ENCODE measurements around the gene NAB2. TPM values are rescaled to one million over a fixed set of nuclear protein-coding genes. Genes with fewer than 3 reads are reported as not detected.
"Not testable (repeated sequence)": the region's sequence is repeated elsewhere in the genome, so short reads cannot be mapped to it uniquely, and the experiment has no call there.

The NAB2 gene
- total and polyA plus RNA-seq, 9 donors = 30.6 to 42.8 (median 35.2) TPM

DNA sequence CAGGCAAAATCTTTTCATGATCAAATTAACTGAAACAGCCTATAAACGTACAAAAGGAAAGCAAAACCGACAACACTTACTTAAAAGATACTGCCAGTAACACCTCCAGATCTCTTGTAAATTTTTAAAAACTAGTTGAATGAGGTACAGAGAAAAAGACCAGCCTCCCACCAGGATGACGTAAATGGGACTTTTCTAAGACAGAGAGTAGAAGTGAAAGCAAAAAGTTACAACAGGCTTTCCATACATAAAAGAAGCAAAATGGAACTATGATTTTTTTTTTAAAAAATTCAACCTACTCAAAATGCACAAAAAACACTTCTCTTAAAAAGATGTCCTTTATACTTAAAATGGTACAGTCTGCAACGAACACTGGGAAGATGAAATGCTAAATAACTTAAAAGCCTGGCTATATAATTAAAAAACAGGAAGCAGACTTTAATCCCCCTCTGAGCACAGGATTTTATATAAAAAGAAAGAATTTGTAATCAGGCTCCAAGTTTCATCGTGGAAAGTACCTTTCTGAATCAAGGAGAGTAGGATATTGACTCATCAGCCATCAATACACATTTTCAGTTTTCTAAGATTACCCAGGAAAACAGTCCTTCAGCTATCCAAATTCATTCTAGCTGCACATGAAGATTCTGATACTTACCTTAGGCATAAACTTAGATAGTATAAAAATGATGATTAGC lies 24.8 kb upstream of the NAB2 start:
- no peak overlapping the region for H3K27ac ChIP-seq (ENCODE audit: low read length)
- peaks cover 27% of the 10 kb centered on the region for H3K36me3 ChIP-seq (ENCODE audit: control insufficient read depth, insufficient read depth, low read length)
- WGBS (ENCODE audit: insufficient coverage) = no CpG with 5 or more reads among the region's 5 CpGs

GRCh38 chr12:57066245-57066644 lies 22.7 kb upstream of the NAB2 start:
- Histone ChIP-seq H3K4me3 (ENCODE audit: low read length) (no peak overlapping the region), H3K9me3 (replicated peaks; ENCODE audit: control insufficient read depth, low read depth, low read length) (no peaks in the 10 kb centered on the region), H3K27me3 (ENCODE audit: control insufficient read depth, insufficient read depth, low read length) (no peaks in the 10 kb centered on the region), H3K4me1 (ENCODE audit: control insufficient read depth, insufficient read depth, low read length) (peaks cover 3% of the 10 kb centered on the region), H3K27ac (ENCODE audit: low read length) (no peak overlapping the region), H3K36me3 (ENCODE audit: control insufficient read depth, insufficient read depth, low read length) (peaks cover 22% of the 10 kb centered on the region)
- no peak for DNase-seq
- WGBS (ENCODE audit: insufficient coverage) = no CpG with 5 or more reads among the region's 2 CpGs

More for the DNA sequence above, 24.8 kb upstream of the NAB2 start:
- H3K4me3 ChIP-seq (ENCODE audit: low read length) = no peak overlapping the region
- no peaks in the 10 kb centered on the region for H3K4me1 ChIP-seq (ENCODE audit: control insufficient read depth, insufficient read depth, low read length)
- H3K27me3 ChIP-seq (ENCODE audit: control insufficient read depth, insufficient read depth, low read length) = no peaks in the 10 kb centered on the region
- no peaks in the 10 kb centered on the region for H3K9me3 ChIP-seq (replicated peaks; ENCODE audit: control insufficient read depth, low read depth, low read length)
- peak; percentile 36 for DNase-seq

GRCh38 chr12:57069523-57069922 lies 19.4 kb upstream of the NAB2 start:
- 20% methylated on average over 1 of the region's 3 CpGs for WGBS (ENCODE audit: insufficient coverage)
- H3K27ac ChIP-seq (ENCODE audit: low read length) = peak overlapping the region; percentile 54
- peaks cover 3% of the 10 kb centered on the region for H3K4me1 ChIP-seq (ENCODE audit: control insufficient read depth, insufficient read depth, low read length)
- H3K36me3 ChIP-seq (ENCODE audit: control insufficient read depth, insufficient read depth, low read length) = peaks cover 23% of the 10 kb centered on the region
- peak; percentile 91 for DNase-seq
- no peaks in the 10 kb centered on the region for H3K9me3 ChIP-seq (replicated peaks; ENCODE audit: control insufficient read depth, low read depth, low read length)
- H3K4me3 ChIP-seq (ENCODE audit: low read length) = no peak overlapping the region
- H3K27me3 ChIP-seq (ENCODE audit: control insufficient read depth, insufficient read depth, low read length) = no peaks in the 10 kb centered on the region

DNA sequence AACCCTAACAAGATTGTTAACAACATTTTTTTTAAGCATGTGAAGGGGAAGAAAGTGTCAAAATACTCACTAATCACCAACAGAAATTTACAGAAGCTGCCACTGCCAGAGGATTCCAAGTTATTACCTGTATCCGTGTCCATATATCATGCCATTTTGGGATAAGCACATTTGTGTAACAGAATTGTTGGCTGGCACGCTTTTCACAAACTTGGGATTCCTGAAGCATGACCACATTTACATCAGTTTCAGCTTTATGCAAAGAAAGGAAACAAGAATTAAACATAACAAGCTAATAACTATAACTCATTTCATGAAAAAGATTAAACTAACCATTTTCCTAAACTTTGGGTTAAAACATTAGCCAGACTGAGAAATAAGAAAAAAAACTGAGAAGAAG lies 16.3 kb upstream of the NAB2 start:
- Histone ChIP-seq H3K9me3 (replicated peaks; ENCODE audit: control insufficient read depth, low read depth, low read length) (no peaks in the 10 kb centered on the region), H3K27ac (ENCODE audit: low read length) (no peak overlapping the region), H3K4me3 (ENCODE audit: low read length) (no peak overlapping the region), H3K4me1 (ENCODE audit: control insufficient read depth, insufficient read depth, low read length) (peaks cover 4% of the 10 kb centered on the region), H3K36me3 (ENCODE audit: control insufficient read depth, insufficient read depth, low read length) (peaks cover 20% of the 10 kb centered on the region), H3K27me3 (ENCODE audit: control insufficient read depth, insufficient read depth, low read length) (no peaks in the 10 kb centered on the region)
- no peak for DNase-seq
- 72% methylated on average over 2 of the region's 2 CpGs for WGBS (ENCODE audit: insufficient coverage)

DNA sequence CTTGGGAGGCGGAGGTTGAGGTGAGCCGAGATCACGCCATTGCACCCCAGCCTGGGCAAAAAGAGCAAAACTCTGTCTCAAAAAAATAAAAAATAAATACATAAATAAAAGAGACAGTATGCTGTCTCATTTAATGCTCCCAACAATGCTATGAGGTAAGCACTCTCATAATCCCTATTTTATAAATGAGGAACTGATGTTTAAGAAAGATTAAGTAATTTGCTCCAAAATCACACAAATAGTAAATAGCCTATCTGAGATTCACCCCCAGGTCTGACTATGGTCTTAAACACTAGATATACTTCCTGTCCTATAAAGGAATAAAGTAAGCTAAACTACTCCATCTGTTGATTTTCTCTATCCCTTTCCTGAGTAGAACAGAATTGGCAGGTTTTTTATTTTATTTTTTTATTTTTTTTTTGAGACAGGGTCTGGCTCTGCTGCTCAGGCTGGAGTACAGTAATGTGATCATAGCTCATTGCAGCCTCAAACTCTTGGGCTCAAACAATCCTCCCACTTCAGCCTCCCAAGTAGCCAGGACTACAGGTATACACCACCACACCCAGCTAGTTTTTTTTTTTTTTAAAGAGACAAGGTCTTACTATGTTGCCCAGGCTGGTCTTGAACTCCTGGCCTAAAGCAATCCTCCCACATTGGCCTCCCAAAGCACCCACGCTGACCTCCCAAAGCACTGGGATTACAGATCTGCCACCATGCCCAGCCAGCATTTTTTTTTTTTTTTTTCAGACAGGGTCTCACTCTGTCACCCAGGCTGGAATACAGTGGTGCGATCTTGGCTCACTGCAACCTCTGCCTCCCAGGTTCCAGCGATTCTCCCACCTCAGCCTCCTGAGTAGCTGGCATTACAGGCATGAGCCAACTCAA lies 15.1 kb upstream of the NAB2 start:
- DNase-seq; H3K9me3 ChIP-seq (replicated peaks; ENCODE audit: control insufficient read depth, low read depth, low read length); H3K4me3 ChIP-seq (ENCODE audit: low read length); H3K27me3 ChIP-seq (ENCODE audit: control insufficient read depth, insufficient read depth, low read length); H3K27ac ChIP-seq (ENCODE audit: low read length): not testable (repeated sequence)
- peaks cover 11% of the 10 kb centered on the region for H3K4me1 ChIP-seq (ENCODE audit: control insufficient read depth, insufficient read depth, low read length)
- WGBS (ENCODE audit: insufficient coverage) = 100% methylated on average over 1 of the region's 6 CpGs
- peaks cover 17% of the 10 kb centered on the region for H3K36me3 ChIP-seq (ENCODE audit: control insufficient read depth, insufficient read depth, low read length)

DNA sequence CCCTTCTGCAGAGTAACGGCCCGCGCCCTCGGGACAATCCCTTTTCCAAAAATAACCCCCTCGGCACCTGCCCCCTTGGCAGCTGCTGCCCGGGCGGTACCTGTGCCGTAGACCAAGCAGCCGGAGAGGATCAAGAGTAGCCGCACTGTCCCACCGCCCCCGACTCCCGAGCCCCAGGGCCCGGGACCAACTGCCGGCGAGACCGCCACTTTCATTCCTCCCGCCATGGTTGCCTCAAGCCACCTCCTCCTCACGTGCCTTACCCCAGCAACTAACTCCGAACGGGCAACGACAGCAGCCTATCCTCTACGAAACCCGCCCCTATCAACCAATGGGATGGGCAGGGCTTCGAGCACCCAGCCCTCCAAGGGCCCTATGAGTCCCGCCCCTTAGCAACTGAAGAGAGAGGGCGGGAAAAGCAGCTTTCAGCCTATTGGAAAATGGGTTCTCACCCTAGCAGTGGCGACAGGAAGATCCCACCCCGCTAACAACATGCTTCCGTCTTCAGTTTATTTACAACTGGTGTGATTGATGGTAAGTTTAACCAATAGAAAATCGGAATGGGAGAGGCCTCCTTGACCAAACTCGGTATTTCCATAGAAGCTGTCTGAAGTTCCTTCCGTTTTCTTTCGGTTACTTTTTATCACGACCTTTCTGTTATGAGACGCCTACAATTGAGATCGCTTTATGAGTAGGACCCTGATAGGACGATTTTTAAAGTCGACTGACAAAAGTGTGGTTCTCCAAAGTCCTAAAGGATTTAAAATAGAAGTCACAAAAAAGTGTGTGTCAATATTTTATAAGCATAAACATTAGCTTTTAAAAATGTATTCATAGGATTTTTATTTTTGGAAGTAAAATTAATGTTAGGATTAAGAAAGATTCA lies 10.2 kb upstream of the NAB2 start, which contains the start of gene NEMP1:
Gene NEMP1 (minus strand): TSS at position 273 of the 886 bp plus-strand sequence. CDS start 46 bp downstream, at position 227.
- 0% methylated on average over 18 of the region's 39 CpGs for WGBS (ENCODE audit: insufficient coverage)
- Histone ChIP-seq H3K4me3 (ENCODE audit: low read length) (peak within 1 kb of the TSS; percentile 88), H3K36me3 (ENCODE audit: control insufficient read depth, insufficient read depth, low read length) (peaks cover 2% of the 10 kb centered on the region), H3K27me3 (ENCODE audit: control insufficient read depth, insufficient read depth, low read length) (no peaks in the 10 kb centered on the region), H3K4me1 (ENCODE audit: control insufficient read depth, insufficient read depth, low read length) (peaks cover 14% of the 10 kb centered on the region), H3K9me3 (replicated peaks; ENCODE audit: control insufficient read depth, low read depth, low read length) (no peaks in the 10 kb centered on the region), H3K27ac (ENCODE audit: low read length) (peak within 1 kb of the TSS; percentile 91)
- DNase-seq = peak; percentile 100

DNA sequence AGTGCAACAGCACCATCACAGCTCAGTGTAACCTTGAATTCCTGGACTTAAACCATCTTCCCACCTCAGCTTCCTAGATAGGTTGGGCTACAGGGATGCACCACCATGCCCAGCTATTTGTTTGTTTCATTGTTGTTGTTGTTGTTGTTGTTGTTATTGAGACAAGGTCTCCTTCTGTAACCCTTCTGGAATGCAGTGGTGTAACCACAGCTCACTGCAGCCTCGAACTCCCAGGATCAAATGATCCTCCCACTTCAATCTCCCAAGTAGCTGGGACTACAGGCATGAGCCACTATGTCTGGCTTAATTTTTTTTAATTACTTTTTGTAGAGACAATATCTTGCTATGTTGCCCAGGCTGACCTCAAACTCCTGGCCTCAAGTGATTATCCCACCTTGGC lies 9.1 kb upstream of the NAB2 start:
- H3K4me1 ChIP-seq (ENCODE audit: control insufficient read depth, insufficient read depth, low read length) = peaks cover 14% of the 10 kb centered on the region
- peaks cover 2% of the 10 kb centered on the region for H3K36me3 ChIP-seq (ENCODE audit: control insufficient read depth, insufficient read depth, low read length)
- no peaks in the 10 kb centered on the region for H3K9me3 ChIP-seq (replicated peaks; ENCODE audit: control insufficient read depth, low read depth, low read length)
- no peak for DNase-seq
- H3K27me3 ChIP-seq (ENCODE audit: control insufficient read depth, insufficient read depth, low read length) = no peaks in the 10 kb centered on the region
- no CpG with 5 or more reads among the region's 1 CpG for WGBS (ENCODE audit: insufficient coverage)
- H3K27ac ChIP-seq (ENCODE audit: low read length) = peak overlapping the region; percentile 91
- no peak overlapping the region for H3K4me3 ChIP-seq (ENCODE audit: low read length)

DNA sequence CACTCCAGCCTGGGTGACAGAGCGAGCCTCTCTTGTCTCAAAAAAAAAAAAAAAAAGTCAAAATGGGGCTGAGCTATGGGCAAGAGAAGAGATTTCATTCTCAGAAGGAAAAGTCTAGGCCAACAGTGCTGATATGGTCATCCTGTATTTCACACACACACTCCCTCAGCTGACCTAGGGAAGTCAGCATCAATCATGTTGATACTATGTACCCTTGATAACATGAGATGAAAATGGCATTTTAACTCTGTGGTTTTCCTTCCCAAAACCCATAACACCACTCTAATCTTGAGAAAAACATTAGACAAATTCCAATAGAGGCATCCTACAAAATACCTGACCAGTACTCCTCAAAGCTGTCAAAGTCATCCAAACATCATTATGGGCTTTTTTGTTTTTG lies 8.1 kb upstream of the NAB2 start:
- WGBS (ENCODE audit: insufficient coverage) = no CpG with 5 or more reads among the region's 1 CpG
- Histone ChIP-seq H3K9me3 (replicated peaks; ENCODE audit: control insufficient read depth, low read depth, low read length) (no peaks in the 10 kb centered on the region), H3K36me3 (ENCODE audit: control insufficient read depth, insufficient read depth, low read length) (no peaks in the 10 kb centered on the region), H3K4me3 (ENCODE audit: low read length) (no peak overlapping the region), H3K27ac (ENCODE audit: low read length) (no peak overlapping the region), H3K4me1 (ENCODE audit: control insufficient read depth, insufficient read depth, low read length) (peaks cover 17% of the 10 kb centered on the region), H3K27me3 (ENCODE audit: control insufficient read depth, insufficient read depth, low read length) (no peaks in the 10 kb centered on the region)
- DNase-seq = no peak

DNA sequence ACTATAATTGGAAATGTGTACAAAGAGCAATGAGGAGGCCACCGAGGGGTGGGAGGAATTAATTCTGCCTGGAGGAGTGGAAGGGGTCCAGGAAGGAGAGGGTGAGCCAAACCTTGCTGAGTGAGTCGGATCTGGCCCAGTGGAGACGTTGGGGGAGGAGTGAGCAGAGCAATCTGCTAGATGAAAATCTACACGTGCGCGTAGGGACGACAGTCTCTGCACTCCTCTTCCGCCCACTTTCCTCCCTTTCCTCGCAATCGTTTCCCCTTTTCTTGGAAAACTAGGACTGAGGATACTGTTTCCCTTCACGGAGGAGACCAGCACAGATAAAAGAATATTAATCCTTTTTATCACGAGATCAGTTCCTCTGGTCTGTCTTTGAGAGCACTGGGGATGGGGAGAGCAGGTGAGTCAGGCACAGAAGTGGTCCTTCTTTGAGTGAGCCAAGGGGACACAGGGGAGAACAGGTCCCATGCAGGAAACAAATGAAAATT lies 2.9 kb upstream of the NAB2 start:
- Histone ChIP-seq H3K27me3 (ENCODE audit: control insufficient read depth, insufficient read depth, low read length) (no peaks in the 10 kb centered on the region), H3K4me3 (ENCODE audit: low read length) (peak overlapping the region; percentile 72), H3K4me1 (ENCODE audit: control insufficient read depth, insufficient read depth, low read length) (peaks cover 30% of the 10 kb centered on the region), H3K36me3 (ENCODE audit: control insufficient read depth, insufficient read depth, low read length) (peaks cover 7% of the 10 kb centered on the region), H3K9me3 (replicated peaks; ENCODE audit: control insufficient read depth, low read depth, low read length) (no peaks in the 10 kb centered on the region), H3K27ac (ENCODE audit: low read length) (peak overlapping the region; percentile 99)
- DNase-seq = peak; percentile 93
- WGBS (ENCODE audit: insufficient coverage) = 13% methylated on average over 4 of the region's 12 CpGs

All from muscle of leg (tissue), 11 donors.